SK-N-SH (cell line): ENCODE data around the gene BOD1.
"Not testable (repeated sequence)": the region's sequence is repeated elsewhere in the genome, so short reads cannot be mapped to it uniquely, and the experiment has no call there.

Experiments used
- ELF1 ChIP-seq: IDR thresholded peaks from 2 replicates; pipeline ENCODE4 v1.4.0; 2012
- EP300 ChIP-seq, 2 experiments: IDR thresholded peaks; 2 replicates each; pipeline versions ENCODE4 v1.4.0 to v1.6.1; 2012; ENCODE audit warnings: borderline replicate concordance in 1 of 2, low read depth in 1 of 2, low read length in 1 of 2
- FOXM1 ChIP-seq: IDR thresholded peaks from 2 replicates; pipeline ENCODE4 v1.4.0; 2012; ENCODE audit warnings: low read depth, mild to moderate bottlenecking
- PBX3 ChIP-seq: IDR thresholded peaks from 2 replicates; pipeline ENCODE4; 2012
- POLR2AphosphoS5 ChIP-seq: IDR thresholded peaks from 2 replicates; pipeline ENCODE4 v1.6.1; 2012; ENCODE audit warnings: low read depth, low read length
- RAD21 ChIP-seq: IDR thresholded peaks from 2 replicates; pipeline ENCODE4 v1.6.1; 2012; ENCODE audit warnings: mild to moderate bottlenecking, low read length
- RXRA ChIP-seq: IDR thresholded peaks from 2 replicates; pipeline ENCODE4 v1.4.0; 2012; ENCODE audit warnings: low read depth, mild to moderate bottlenecking, borderline replicate concordance
- SMC3 ChIP-seq: IDR thresholded peaks from 2 replicates; pipeline ENCODE4 v1.6.1; 2012; ENCODE audit warnings: low read depth, low read length, improper control_type of control experiment
- TAF1 ChIP-seq: IDR thresholded peaks from 2 replicates; pipeline ENCODE4 v1.6.1; 2012; ENCODE audit warnings: low read depth, mild to moderate bottlenecking, low read length, moderate library complexity, borderline replicate concordance
- TEAD4 ChIP-seq: IDR thresholded peaks from 2 replicates; pipeline ENCODE4 v1.4.0; 2012; ENCODE audit warnings: mild to moderate bottlenecking, borderline replicate concordance; ENCODE audit not compliant: insufficient read depth
- TF ChIP-seq, protein P1 (sequence below): fragments of 150-350 bp; IDR thresholded peaks from 2 replicates; pipeline ENCODE4 v1.6.1; 2016; ENCODE audit warnings: mild to moderate bottlenecking, low read depth, low read length
- TF ChIP-seq, protein P2 (sequence below): fragments of 200-600 bp; sonication (generic); IDR thresholded peaks from 2 replicates; pipeline ENCODE4 v1.6.1; 2017; ENCODE audit warnings: antibody characterized with exemption, mild to moderate bottlenecking, moderate library complexity

DNA sequence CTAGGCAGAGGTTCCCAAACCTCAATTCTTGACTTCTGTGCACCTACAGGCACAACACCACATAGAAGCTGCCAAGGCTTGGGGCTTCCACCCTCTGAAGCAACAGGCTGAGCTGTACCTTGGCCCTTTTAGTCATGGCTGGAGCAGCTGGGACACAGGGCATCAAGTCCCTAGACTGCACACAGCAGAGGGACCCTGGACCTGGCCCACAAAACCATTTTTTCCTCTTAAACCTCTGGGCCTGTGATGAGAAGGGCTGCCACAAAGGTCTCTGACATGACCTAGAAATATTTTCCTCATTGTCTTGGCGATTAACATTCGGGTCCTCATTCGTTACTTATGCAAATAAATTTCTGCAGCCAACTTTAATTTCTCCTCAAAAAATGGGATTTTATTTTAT is 30.3 kb downstream of the BOD1 start:
- not testable (repeated sequence) for TF ChIP-seq SMC3; ELF1; POLR2AphosphoS5; PBX3; FOXM1; EP300 (IDR thresholded peaks at IDR 0.05; ENCODE audit: borderline replicate concordance in 1 of 2, low read depth in 1 of 2, low read length in 1 of 2); RAD21; TAF1; RXRA; TEAD4
- TF ChIP-seq, protein P1, sequence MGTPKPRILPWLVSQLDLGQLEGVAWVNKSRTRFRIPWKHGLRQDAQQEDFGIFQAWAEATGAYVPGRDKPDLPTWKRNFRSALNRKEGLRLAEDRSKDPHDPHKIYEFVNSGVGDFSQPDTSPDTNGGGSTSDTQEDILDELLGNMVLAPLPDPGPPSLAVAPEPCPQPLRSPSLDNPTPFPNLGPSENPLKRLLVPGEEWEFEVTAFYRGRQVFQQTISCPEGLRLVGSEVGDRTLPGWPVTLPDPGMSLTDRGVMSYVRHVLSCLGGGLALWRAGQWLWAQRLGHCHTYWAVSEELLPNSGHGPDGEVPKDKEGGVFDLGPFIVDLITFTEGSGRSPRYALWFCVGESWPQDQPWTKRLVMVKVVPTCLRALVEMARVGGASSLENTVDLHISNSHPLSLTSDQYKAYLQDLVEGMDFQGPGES: not testable (repeated sequence)
- TF ChIP-seq, protein P2, sequence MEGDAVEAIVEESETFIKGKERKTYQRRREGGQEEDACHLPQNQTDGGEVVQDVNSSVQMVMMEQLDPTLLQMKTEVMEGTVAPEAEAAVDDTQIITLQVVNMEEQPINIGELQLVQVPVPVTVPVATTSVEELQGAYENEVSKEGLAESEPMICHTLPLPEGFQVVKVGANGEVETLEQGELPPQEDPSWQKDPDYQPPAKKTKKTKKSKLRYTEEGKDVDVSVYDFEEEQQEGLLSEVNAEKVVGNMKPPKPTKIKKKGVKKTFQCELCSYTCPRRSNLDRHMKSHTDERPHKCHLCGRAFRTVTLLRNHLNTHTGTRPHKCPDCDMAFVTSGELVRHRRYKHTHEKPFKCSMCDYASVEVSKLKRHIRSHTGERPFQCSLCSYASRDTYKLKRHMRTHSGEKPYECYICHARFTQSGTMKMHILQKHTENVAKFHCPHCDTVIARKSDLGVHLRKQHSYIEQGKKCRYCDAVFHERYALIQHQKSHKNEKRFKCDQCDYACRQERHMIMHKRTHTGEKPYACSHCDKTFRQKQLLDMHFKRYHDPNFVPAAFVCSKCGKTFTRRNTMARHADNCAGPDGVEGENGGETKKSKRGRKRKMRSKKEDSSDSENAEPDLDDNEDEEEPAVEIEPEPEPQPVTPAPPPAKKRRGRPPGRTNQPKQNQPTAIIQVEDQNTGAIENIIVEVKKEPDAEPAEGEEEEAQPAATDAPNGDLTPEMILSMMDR: not testable (repeated sequence)
